NT2/D1 (cell line): ENCODE results near the gene CDK19.
"Not testable (repeated sequence)": the region's sequence is repeated elsewhere in the genome, so short reads cannot be mapped to it uniquely, and the experiment has no call there.

ENCODE experiments used
- DNase-seq: peaks from one replicate; pipeline ENCODE4 v3.0.0-alpha.2; 2011; ENCODE audit warnings: low read depth, low spot score
- H3K27me3 ChIP-seq: 2 replicates; pipeline ENCODE4 v1.6.0; 2011; ENCODE audit warnings: mild to moderate bottlenecking; ENCODE audit not compliant: insufficient read length, insufficient read depth
- H3K36me3 ChIP-seq: 2 replicates; pipeline ENCODE4 v1.6.1; 2011; ENCODE audit warnings: mild to moderate bottlenecking, low read length, mixed read lengths; ENCODE audit not compliant: insufficient read depth, insufficient read length
- H3K4me1 ChIP-seq: 2 replicates; pipeline ENCODE4 v1.5.1; 2011; ENCODE audit not compliant: insufficient read depth, insufficient read length
- H3K4me3 ChIP-seq: 2 replicates; pipeline ENCODE4 v1.5.1; 2011; ENCODE audit warnings: low read depth; ENCODE audit not compliant: insufficient read length
- H3K9ac ChIP-seq: 2 replicates; pipeline ENCODE4 v1.6.0; 2011; ENCODE audit warnings: low read depth; ENCODE audit not compliant: insufficient read length
- H3K9me3 ChIP-seq: 2 replicates; pipeline ENCODE4 v1.5.1; 2011; ENCODE audit warnings: mild to moderate bottlenecking, low read length; ENCODE audit not compliant: insufficient read depth
- SUZ12 ChIP-seq: IDR thresholded peaks from 2 replicates; pipeline ENCODE4 v1.6.1; 2011; ENCODE audit not compliant: insufficient read length, insufficient read depth; ENCODE audit errors: extremely low read depth
- YY1 ChIP-seq: IDR thresholded peaks from 2 replicates; pipeline ENCODE4 v1.6.1; 2011; ENCODE audit not compliant: insufficient read length, insufficient read depth
- ZNF274 ChIP-seq: IDR thresholded peaks from 2 replicates; pipeline ENCODE4 v1.6.1; 2011; ENCODE audit warnings: mild to moderate bottlenecking, low read depth, low read length

CDK19 gene

GRCh38 chr6:110810896-110811586, 4.2 kb downstream of the CDK19 start:
- no peak for TF ChIP-seq YY1
- no peak for TF ChIP-seq ZNF274
- no peak for TF ChIP-seq SUZ12
- no peak for DNase-seq

GRCh38 chr6:110809792-110810191, 5.5 kb downstream of the CDK19 start:
- no peak for TF ChIP-seq YY1
- no peak for TF ChIP-seq ZNF274
- no peak for TF ChIP-seq SUZ12
- no peaks in the 10 kb centered on the region for H3K4me1 ChIP-seq
- no peak overlapping the region for H3K4me3 ChIP-seq
- no peaks in the 10 kb centered on the region for H3K36me3 ChIP-seq
- H3K9ac ChIP-seq: no peak overlapping the region
- H3K9me3 ChIP-seq: no peaks in the 10 kb centered on the region
- no peak for DNase-seq
- H3K27me3 ChIP-seq: no peaks in the 10 kb centered on the region

More at GRCh38 chr6:110810896-110811586, 4.2 kb downstream of the CDK19 start:
- Histone ChIP-seq H3K4me3 (no peak overlapping the region), H3K9ac (no peak overlapping the region), H3K27me3 (no peaks in the 10 kb centered on the region), H3K9me3 (no peaks in the 10 kb centered on the region), H3K4me1 (no peaks in the 10 kb centered on the region), H3K36me3 (no peaks in the 10 kb centered on the region)

GRCh38 chr6:110802175-110802574, 13.1 kb downstream of the CDK19 start:
- H3K9me3 ChIP-seq, DNase-seq, H3K4me3 ChIP-seq, H3K27me3 ChIP-seq, H3K9ac ChIP-seq, H3K4me1 ChIP-seq, H3K36me3 ChIP-seq: not testable (repeated sequence)

- Histone ChIP-seq H3K27me3 (no peaks in the 10 kb centered on the region), H3K9me3 (no peaks in the 10 kb centered on the region), H3K4me3 (no peak overlapping the region), H3K36me3 (no peaks in the 10 kb centered on the region), H3K4me1 (no peaks in the 10 kb centered on the region), H3K9ac (no peak overlapping the region)
- no peak for TF ChIP-seq YY1
- TF ChIP-seq SUZ12: no peak
- no peak for TF ChIP-seq ZNF274
- DNase-seq: no peak
These were observed 14.5 kb downstream of the CDK19 start for GRCh38 chr6:110800839-110801196.

- no peak for TF ChIP-seq ZNF274
- no peak for TF ChIP-seq SUZ12
- TF ChIP-seq YY1: no peak
- Histone ChIP-seq H3K27me3 (no peaks in the 10 kb centered on the region), H3K9me3 (no peaks in the 10 kb centered on the region), H3K36me3 (no peaks in the 10 kb centered on the region), H3K4me3 (no peak overlapping the region), H3K9ac (no peak overlapping the region), H3K4me1 (no peaks in the 10 kb centered on the region)
- DNase-seq: no peak
These were observed 15.0 kb downstream of the CDK19 start for GRCh38 chr6:110800196-110800838.

- Histone ChIP-seq H3K36me3 (no peaks in the 10 kb centered on the region), H3K9ac (no peak overlapping the region), H3K4me3 (no peak overlapping the region), H3K9me3 (no peaks in the 10 kb centered on the region), H3K4me1 (no peaks in the 10 kb centered on the region), H3K27me3 (no peaks in the 10 kb centered on the region)
- no peak for TF ChIP-seq YY1
- no peak for TF ChIP-seq SUZ12
- TF ChIP-seq ZNF274: no peak
- no peak for DNase-seq
These were observed 15.6 kb downstream of the CDK19 start for GRCh38 chr6:110799655-110800054.

GRCh38 chr6:110799189-110799588, 16.1 kb downstream of the CDK19 start:
- no peak for DNase-seq
- no peaks in the 10 kb centered on the region for H3K36me3 ChIP-seq
- no peak for TF ChIP-seq SUZ12
- TF ChIP-seq ZNF274: no peak
- TF ChIP-seq YY1: no peak
- no peaks in the 10 kb centered on the region for H3K4me1 ChIP-seq
- no peak overlapping the region for H3K9ac ChIP-seq
- H3K9me3 ChIP-seq: no peaks in the 10 kb centered on the region
- no peak overlapping the region for H3K4me3 ChIP-seq
- no peaks in the 10 kb centered on the region for H3K27me3 ChIP-seq

- no peak for DNase-seq
- TF ChIP-seq SUZ12: no peak
- TF ChIP-seq ZNF274: no peak
- TF ChIP-seq YY1: no peak
- Histone ChIP-seq H3K9me3 (no peaks in the 10 kb centered on the region), H3K9ac (no peak overlapping the region), H3K4me1 (no peaks in the 10 kb centered on the region), H3K36me3 (no peaks in the 10 kb centered on the region), H3K27me3 (no peaks in the 10 kb centered on the region), H3K4me3 (no peak overlapping the region)
These were observed 20.0 kb downstream of the CDK19 start for GRCh38 chr6:110795271-110795670.
